ENCODE measurements around the gene KLHL29.

DNA sequence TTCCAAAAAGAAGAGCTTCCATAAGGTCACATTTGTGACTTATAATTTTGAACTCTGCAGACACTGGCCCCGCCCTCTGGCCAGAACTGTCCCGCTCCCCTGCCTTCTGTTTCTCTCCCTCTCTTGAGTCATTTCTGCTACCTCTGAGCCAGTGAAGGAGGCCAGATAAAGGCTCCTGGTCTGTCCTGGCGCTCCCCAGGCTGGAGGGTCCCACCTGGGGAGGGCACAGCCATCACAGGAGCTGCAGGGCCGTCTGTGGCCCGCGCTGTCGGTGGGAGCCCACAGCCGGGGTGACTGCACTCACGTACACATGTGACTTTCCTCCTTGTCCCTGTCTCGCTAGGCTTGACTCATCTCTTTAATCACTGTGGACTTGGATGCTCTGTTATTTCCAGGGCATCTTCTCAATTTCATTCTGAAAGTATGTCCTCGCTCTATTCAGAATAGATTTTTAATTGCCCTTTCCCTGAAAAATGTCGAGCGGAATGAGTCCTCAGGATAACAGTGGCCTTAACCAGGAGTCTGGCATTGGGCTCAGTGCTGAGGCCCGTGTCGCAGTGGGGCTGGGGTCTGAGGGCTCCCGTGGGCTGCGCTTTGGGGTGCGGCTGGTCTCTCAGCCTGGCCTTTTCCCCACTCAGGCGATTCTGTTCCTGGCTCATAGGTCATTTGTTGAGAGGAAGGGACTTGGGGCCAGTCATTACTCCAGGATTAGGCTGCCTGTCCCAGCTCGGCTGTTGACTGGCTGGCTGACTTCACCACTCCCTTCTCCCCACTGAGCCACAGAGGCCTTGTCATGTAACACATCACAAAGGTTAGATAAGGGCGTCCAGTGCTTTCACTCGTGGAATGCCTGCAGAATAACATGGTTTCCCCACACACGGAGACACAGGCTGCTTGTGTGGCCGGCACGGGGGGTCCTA is 34.5 kb downstream of the KLHL29 start:
- TF ChIP-seq CTCF (conservative IDR thresholded peaks at IDR 0.05; ENCODE audit: low read length): no peak
- TF ChIP-seq EZH2phosphoT487 (IDR thresholded peaks at IDR 0.05; ENCODE audit: borderline replicate concordance): no peak

Measured in Loucy (cell line).